Iris pigment epithelial cell (primary cell): ENCODE results near the gene TCF12.

Source experiments
- DNase-seq: peaks from one replicate; pipeline ENCODE4 v3.0.0-alpha.2; 2011; ENCODE audit warnings: low read depth

TCF12 gene

GRCh38 chr15:57321973-57322601 is 403.6 kb downstream of the TCF12 start:
- peak; percentile 48 for DNase-seq

- no peak for DNase-seq
These were observed 404.3 kb downstream of the TCF12 start for GRCh38 chr15:57322602-57323250.

GRCh38 chr15:57323299-57323805 is 404.9 kb downstream of the TCF12 start:
- DNase-seq = no peak

GRCh38 chr15:57323806-57324589 is 405.6 kb downstream of the TCF12 start:
- DNase-seq = peak; percentile 78

GRCh38 chr15:57324590-57324890 is 406.1 kb downstream of the TCF12 start:
- no peak for DNase-seq

- no peak for DNase-seq
These were observed 406.7 kb downstream of the TCF12 start for GRCh38 chr15:57324944-57325679.

- no peak for DNase-seq
These were observed 407.8 kb downstream of the TCF12 start for GRCh38 chr15:57326196-57326595.

GRCh38 chr15:57327985-57328471 is 409.6 kb downstream of the TCF12 start:
- DNase-seq = peak; percentile 97

- DNase-seq = no peak
These were observed 410.0 kb downstream of the TCF12 start for GRCh38 chr15:57328479-57328878.

DNA sequence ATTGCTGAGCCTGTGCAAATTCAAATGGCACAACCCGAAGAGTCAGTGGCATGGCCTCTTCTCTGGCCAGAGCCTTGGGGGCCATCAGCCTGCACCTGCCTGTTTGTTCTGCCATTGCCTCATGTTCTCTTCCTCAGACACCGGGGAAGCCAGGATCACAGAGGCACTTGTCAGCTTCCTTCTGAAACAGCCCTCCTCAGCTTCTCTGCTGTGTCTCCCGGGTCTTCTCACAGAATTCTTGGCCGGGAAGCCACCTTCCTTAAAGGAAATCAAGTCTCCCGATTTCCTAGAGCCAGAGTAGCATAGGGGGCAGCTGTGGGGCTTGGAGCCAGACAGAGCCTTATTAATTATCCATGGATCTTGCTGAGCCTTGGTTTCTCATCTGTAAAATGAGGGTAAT is 410.5 kb downstream of the TCF12 start:
- DNase-seq = no peak

DNA sequence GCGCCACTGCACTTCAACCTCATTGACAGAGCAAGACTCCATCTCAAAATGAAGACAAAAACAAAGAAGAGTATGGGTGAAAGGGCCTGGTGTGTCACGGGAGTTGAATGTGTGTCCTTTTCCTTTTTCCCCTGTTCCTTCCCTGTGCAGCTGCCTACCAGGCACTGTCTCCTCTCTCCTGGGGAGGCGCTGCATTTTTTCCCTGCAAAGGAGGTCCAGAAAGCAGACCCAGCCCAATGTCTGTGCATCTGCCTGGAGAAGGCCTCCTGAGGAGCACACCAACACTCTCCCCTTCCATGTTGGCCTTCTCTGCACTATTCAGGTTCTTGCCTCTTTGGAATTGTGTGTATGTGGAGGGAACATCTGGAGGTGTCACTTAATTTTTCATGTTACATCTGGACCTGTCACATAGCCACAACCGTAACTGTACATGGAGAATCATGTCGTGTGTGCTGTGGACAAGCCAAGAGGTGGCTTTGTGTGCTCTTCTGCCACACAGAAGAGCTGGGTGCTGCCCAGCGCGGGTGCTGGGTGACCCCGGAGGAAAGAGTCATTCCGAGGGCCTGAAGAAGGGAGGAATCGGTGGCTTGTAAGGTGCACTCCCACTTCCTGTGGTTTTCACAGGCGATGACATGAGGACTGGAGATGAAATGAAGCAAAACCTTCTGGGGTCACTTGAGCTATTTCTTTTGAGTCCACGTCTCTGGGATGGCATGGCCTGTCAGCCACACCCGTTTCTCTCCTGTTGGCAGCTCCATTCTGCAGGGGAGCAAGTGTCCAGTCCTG is 411.3 kb downstream of the TCF12 start:
- DNase-seq = no peak

DNA sequence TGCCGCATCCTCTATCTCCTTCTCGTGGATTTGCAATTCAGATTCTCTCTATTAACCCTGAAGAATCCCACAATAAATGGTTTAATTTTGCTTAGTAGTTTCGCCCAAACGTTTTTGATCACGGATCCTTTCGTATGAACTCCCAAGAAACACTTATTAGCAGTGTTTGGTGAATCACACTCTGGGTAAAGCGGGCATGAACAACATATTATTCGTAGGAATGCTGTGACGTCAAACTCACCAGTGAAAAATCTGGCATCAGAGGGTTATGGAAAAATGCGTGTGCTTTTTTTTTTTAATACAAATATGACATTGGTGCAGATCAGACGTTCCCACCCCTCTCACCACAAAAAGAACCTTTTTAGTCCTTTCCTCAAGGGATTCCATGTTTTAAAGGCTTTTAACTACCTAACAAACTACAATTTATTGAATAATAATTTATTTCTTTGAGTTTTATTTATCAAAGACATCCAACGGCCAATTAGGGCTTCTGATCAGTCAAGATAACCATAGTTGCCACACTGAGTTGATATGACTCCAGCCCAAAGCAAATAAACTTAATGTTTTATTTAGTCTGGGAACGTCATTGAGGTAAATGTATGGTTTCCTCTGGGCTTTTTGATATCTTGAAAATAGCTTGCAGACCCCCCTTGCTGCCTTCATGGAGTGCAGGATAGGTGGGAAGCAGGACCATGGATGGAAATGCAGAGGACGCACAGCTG is 412.3 kb downstream of the TCF12 start:
- DNase-seq = no peak

DNA sequence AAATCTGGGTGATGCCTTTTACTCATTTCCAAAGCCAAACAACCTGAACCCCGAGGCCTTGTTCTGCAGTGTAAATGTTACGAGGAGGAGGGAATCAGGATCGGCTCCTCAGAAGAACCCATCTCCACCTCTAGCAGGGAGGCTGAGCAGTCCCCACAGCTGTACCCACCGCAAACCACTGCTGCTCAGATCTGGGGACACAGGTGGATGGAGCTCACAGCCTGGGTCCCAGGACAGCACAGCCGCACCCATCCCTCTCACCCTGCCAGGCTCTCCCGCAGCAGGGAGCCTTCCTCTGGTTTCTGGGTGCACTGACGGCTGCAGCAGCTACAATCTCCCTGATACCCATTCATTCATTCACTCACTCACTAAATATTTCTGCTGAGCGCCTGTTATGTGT is 413.9 kb downstream of the TCF12 start:
- no peak for DNase-seq

DNA sequence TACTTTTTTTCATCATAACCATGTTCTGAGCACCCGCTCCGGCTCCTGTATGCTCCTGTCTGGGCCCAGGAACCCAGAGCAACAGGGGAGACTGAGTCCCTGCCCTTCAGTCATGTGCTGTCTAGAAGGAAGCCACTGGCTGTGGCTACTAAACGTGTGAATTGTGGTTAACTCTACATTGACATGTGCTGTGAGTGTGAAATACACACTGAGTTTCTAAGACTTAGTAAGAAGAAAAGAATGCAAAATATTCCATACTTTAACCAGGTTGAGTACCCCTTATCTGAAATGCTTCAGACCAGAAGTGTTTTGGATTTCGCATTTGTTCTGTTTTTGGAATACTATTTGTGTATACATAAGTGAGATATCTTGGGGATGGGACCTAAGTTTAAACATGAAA is 415.0 kb downstream of the TCF12 start:
- peak; percentile 62 for DNase-seq

DNA sequence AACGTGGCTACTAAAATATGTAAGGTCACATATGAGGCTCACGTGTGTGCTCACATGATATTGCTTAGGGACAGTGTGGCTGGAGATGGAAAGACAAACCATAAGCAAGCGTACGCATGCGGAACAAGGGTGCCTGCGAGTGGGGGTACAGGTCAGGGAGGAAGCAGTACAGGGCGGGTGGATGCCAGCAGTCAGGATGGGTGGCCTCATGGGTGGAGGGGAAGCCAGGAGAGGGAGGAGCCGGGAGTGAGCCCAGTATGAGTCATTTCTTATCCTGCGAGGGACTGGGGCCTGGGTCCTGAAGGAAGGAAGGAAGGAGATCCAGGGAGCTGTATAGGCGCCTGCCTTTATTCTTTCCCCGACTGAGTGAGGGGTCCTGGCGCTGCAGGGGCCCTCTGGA is 415.8 kb downstream of the TCF12 start:
- peak; percentile 40 for DNase-seq

DNA sequence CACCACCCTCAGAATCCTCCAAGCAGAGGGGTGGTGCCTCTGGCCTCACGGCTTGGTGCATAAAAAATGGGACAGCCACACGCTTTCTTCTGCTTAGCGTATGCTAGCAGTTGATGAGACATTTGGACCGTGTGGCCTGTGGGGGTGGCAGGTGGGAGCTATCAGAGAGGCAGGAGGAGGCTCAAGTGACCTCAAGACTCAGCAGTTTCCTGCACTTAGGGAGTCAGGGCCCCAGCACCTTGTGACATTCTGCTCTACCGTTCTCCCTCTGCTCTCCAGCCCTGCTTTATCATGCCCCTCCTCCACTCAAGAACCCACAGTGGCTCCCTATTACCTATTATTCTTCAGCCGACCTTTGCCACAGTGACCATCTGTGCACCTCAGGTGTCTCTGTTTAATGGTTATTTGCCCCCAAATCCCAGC is 416.9 kb downstream of the TCF12 start:
- no peak for DNase-seq

DNA sequence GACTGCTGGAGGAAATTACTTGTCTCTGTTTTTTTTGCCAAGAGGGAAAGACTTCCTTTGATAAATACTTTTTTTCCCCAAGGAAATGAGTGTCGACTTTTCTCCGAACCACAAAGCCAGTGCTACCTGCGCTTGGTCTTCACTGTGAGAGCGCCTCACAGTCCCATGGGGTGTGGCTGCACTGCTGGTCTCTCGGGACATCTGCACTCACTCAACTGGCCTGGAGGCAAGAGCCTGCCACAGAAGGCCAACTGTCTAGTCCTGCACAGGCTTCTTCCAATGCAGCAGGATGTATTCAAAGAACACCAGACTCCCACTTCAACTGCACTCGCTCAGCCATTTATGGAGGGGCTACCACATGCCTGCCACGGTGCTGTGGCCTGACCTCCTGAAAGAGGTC is 417.3 kb downstream of the TCF12 start:
- DNase-seq = no peak

GRCh38 chr15:57337868-57338411 is 419.5 kb downstream of the TCF12 start:
- DNase-seq = peak; percentile 50

- DNase-seq = no peak
These were observed 420.9 kb downstream of the TCF12 start for GRCh38 chr15:57339321-57339720.
